Activated B cell treated with CpG ODN at 0.5 μM for 24 hours (primary cell): Measurements from ENCODE around the gene TEX14. TPM values are rescaled to one million over a fixed set of nuclear protein-coding genes. Genes with fewer than 3 reads are reported as not detected.

Experiments used
- ATAC-seq: fragments of 200-7000 bp; cut with Tn5 transposase; one replicate; pipeline ENCODE4 v1.10.0; 2021; ENCODE audit warnings: low read depth, mild to moderate bottlenecking, moderate library complexity
- CTCF ChIA-PET: fragments of 350-600 bp; sonication (Branson Sonifier 250); formaldehyde crosslinking; loops from one replicate; lab custom pipeline; 2021; ENCODE audit warnings: antibody characterized with exemption; lab: Charles Lee
- POLR2A ChIA-PET: fragments of 350-600 bp; sonication (Branson Sonifier 250); formaldehyde crosslinking; loops from one replicate; lab custom pipeline; 2021; ENCODE audit warnings: antibody characterized with exemption; lab: Charles Lee
- DNase-seq: peaks from one replicate; pipeline ENCODE4 v3.0.0; 2022
- H3K27ac Mint-ChIP-seq: one replicate; pipeline ENCODE4 v1.8.0; 2020; ENCODE audit warnings: mixed read lengths
- H3K27me3 Mint-ChIP-seq: one replicate; pipeline ENCODE4 v1.8.0; 2021; ENCODE audit warnings: mixed read lengths
- H3K36me3 Mint-ChIP-seq: one replicate; pipeline ENCODE4 v1.8.0; 2021; ENCODE audit warnings: low read depth, mixed read lengths
- H3K4me1 Mint-ChIP-seq: one replicate; pipeline ENCODE4 v1.8.0; 2021; ENCODE audit warnings: mixed read lengths
- H3K4me3 Mint-ChIP-seq: one replicate; pipeline ENCODE4 v1.8.0; 2020; ENCODE audit warnings: mild to moderate bottlenecking, mixed read lengths
- H3K9me3 Mint-ChIP-seq: one replicate; pipeline ENCODE4 v1.8.0; 2020; ENCODE audit warnings: mixed read lengths
- CTCF ChIP-seq: fragments of 200-600 bp; IDR thresholded peaks from one replicate; pipeline ENCODE4 v1.8.0; 2022; ENCODE audit warnings: antibody characterized with exemption, mild to moderate bottlenecking
- intact Hi-C: fragments of 100-400 bp; cut with micrococcal nuclease; formaldehyde crosslinking; loops from one replicate; pipeline ENCODE4 v1.15.1; 2024
- total RNA-seq: library from RNA; stranded (reverse); gene quantifications from 2 replicates; pipeline ENCODE4 v1.2.3, GENCODE V29; 2022

The TEX14 gene
- total RNA-seq, 1 donor from 2014 or later = 0.16 TPM

- no peak for TF ChIP-seq CTCF
- Mint-ChIP-seq H3K27me3 (peaks cover 3% of the 10 kb centered on the region), H3K4me1 (no peaks in the 10 kb centered on the region), H3K36me3 (no peaks in the 10 kb centered on the region), H3K27ac (no peak overlapping the region), H3K9me3 (no peaks in the 10 kb centered on the region), H3K4me3 (no peak overlapping the region)
- CTCF ChIA-PET = interaction anchor here (0.6 to 1.6 kb wide), 4 partner anchors 10 to 464 kb away, joined by 3 read pairs; no protein-coding TSS in a partner anchor
- intact Hi-C loops = no loop called here
- no peak for ATAC-seq
- POLR2A ChIA-PET = no interaction called here
- DNase-seq = no peak
Observed at GRCh38 chr17:58541249-58541648, 150.6 kb downstream of the TEX14 start.

GRCh38 chr17:58539698-58540097, 152.1 kb downstream of the TEX14 start:
- ChIA-PET CTCF (interaction anchor here (1.3 to 1.5 kb wide), 2 partner anchors 20 to 36 kb away, joined by 3 read pairs; no protein-coding TSS in a partner anchor), POLR2A (no interaction called here)
- peaks cover 13% of the 10 kb centered on the region for H3K27me3 Mint-ChIP-seq
- no peak overlapping the region for H3K4me3 Mint-ChIP-seq
- DNase-seq (no peak), ATAC-seq (no peak)
- H3K9me3 Mint-ChIP-seq = no peaks in the 10 kb centered on the region
- no peaks in the 10 kb centered on the region for H3K36me3 Mint-ChIP-seq
- H3K27ac Mint-ChIP-seq = no peak overlapping the region
- intact Hi-C loops = no loop called here
- no peaks in the 10 kb centered on the region for H3K4me1 Mint-ChIP-seq
- no peak for TF ChIP-seq CTCF

- H3K9me3 Mint-ChIP-seq = no peaks in the 10 kb centered on the region
- ATAC-seq (no peak), DNase-seq (no peak)
- ChIA-PET POLR2A (no interaction called here), CTCF (interaction anchor here (1.3 kb wide), 1 partner anchor 37 kb away, joined by 3 read pairs; no protein-coding TSS in a partner anchor)
- no peak overlapping the region for H3K4me3 Mint-ChIP-seq
- H3K4me1 Mint-ChIP-seq = no peaks in the 10 kb centered on the region
- H3K27ac Mint-ChIP-seq = no peak overlapping the region
- intact Hi-C loops = no loop called here
- H3K36me3 Mint-ChIP-seq = no peaks in the 10 kb centered on the region
- H3K27me3 Mint-ChIP-seq = peaks cover 17% of the 10 kb centered on the region
- no peak for TF ChIP-seq CTCF
Observed at GRCh38 chr17:58538811-58539409, 152.9 kb downstream of the TEX14 start.

DNA sequence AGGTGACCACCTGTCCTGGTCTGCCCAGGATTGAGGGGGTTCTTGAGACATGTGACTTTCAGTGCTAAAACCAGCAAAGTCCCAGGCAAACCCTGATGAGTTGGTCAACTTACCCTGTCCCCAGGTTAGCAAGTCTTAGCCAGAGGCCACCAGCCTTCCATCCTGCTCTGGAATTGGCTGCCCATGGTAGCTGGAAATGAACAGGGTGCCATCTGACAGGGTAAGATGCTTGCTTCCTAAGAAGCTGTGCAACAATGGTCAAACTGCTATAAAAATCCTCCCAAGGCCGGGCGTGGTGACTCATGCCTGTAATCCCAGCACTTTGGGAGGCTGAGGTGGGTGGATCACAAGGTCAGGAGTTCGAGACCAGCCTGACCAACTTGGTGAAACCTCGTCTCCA, 154.6 kb downstream of the TEX14 start:
- Mint-ChIP-seq H3K27me3 (peaks cover 27% of the 10 kb centered on the region), H3K9me3 (no peaks in the 10 kb centered on the region), H3K27ac (no peak overlapping the region), H3K4me3 (no peak overlapping the region), H3K4me1 (peaks cover 4% of the 10 kb centered on the region), H3K36me3 (no peaks in the 10 kb centered on the region)
- ATAC-seq (no peak), DNase-seq (no peak)
- intact Hi-C loops = no loop called here
- ChIA-PET CTCF (no interaction called here), POLR2A (no interaction called here)
- no peak for TF ChIP-seq CTCF

DNA sequence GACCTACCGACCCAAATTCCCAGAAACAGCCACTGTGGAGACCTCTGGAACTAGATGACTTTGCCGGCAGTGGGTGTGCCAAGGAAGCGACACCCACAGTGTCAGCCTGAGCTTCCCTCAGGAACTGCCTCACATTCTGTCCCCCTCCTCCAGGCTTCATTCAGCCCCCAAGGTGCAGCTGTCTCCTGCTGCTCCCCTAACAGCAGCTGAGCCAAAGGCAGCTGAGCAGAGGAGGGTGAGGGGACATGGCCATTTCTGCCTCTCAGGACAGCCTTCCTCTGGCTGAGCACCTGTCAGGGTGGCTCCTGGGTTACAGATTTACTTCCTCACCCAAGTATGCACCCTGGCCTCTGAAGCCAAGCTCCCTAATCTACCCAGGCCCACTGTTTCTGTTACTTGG, 155.3 kb downstream of the TEX14 start:
- H3K36me3 Mint-ChIP-seq = no peaks in the 10 kb centered on the region
- ATAC-seq = no peak
- no peak for TF ChIP-seq CTCF
- peaks cover 27% of the 10 kb centered on the region for H3K27me3 Mint-ChIP-seq
- H3K4me3 Mint-ChIP-seq = no peak overlapping the region
- ChIA-PET POLR2A (interaction anchor here (0.6 kb wide), 2 partner anchors 16 to 441 kb away, joined by 3 to 4 read pairs; no protein-coding TSS in a partner anchor), CTCF (interaction anchor here (1.0 kb wide), 1 partner anchor 17 kb away, joined by 3 read pairs; no protein-coding TSS in a partner anchor)
- H3K27ac Mint-ChIP-seq = no peak overlapping the region
- intact Hi-C loops = no loop called here
- H3K9me3 Mint-ChIP-seq = no peaks in the 10 kb centered on the region
- DNase-seq = no peak
- peaks cover 6% of the 10 kb centered on the region for H3K4me1 Mint-ChIP-seq
